A549 (cell line): ENCODE measurements around the gene ERGIC1. TPM values are rescaled to one million over a fixed set of nuclear protein-coding genes. Genes with fewer than 3 reads are reported as not detected.

Experiments used
- BHLHE40 ChIP-seq: IDR thresholded peaks from 2 replicates; pipeline ENCODE4 v1.6.1; 2012; ENCODE audit warnings: low read depth, low read length, inconsistent platforms
- CHD2 ChIP-seq: fragments of 150-350 bp; IDR thresholded peaks from 2 replicates; pipeline ENCODE4 v1.6.1; 2014; ENCODE audit warnings: low read length; ENCODE audit not compliant: partially characterized antibody
- CHD4 ChIP-seq: fragments of 200-600 bp; sonication (generic); IDR thresholded peaks from 2 replicates; pipeline ENCODE4 v1.6.1; 2016; ENCODE audit warnings: antibody characterized with exemption, mild to moderate bottlenecking, borderline replicate concordance
- EHF ChIP-seq: fragments of 250-450 bp; sonication (Bioruptor Pico); IDR thresholded peaks from 2 replicates; pipeline ENCODE4 v1.5.0; 2020; ENCODE audit warnings: mild to moderate bottlenecking
- EP300 ChIP-seq, 2 experiments: fragments of >200 bp; sonication (Bioruptor Twin); formaldehyde crosslinking; IDR thresholded peaks; 2 replicates in 1 of 2; 3 replicates in 1 of 2; pipeline ENCODE4 v1.6.1; 2016 to 2017
- FOSB ChIP-seq: fragments of 250-450 bp; sonication (Bioruptor Pico); IDR thresholded peaks from 2 replicates; pipeline ENCODE4 v1.5.0; 2020; ENCODE audit warnings: mild to moderate bottlenecking, moderate library complexity
- FOSL2 ChIP-seq, 2 experiments: fragments of 450-650 bp in 1 of 2; fragments of >200 bp in 1 of 2; sonication (Bioruptor Twin) in 1 of 2; formaldehyde crosslinking; IDR thresholded peaks; 2 replicates each; pipeline versions ENCODE4 v1.5.0 to v1.6.1; 2016 to 2020; ENCODE audit warnings: mild to moderate bottlenecking in 1 of 2, moderate library complexity in 1 of 2
- GATA3 ChIP-seq: IDR thresholded peaks from 2 replicates; pipeline ENCODE4 v1.6.1; 2012; ENCODE audit warnings: borderline replicate concordance
- HOXA7 ChIP-seq: fragments of 250-450 bp; sonication (Bioruptor Pico); IDR thresholded peaks from 2 replicates; pipeline ENCODE4 v1.5.0; 2020; ENCODE audit warnings: mild to moderate bottlenecking, moderate library complexity
- JUN ChIP-seq, 2 experiments: fragments of >200 bp; sonication (Bioruptor Twin); formaldehyde crosslinking; IDR thresholded peaks; 2 replicates in 1 of 2; 3 replicates in 1 of 2; pipeline ENCODE4 v1.6.1; 2016 to 2017
- JUNB ChIP-seq: fragments of >200 bp; sonication (Bioruptor Twin); formaldehyde crosslinking; IDR thresholded peaks from 2 replicates; pipeline ENCODE4 v1.6.1; 2016
- KDM1A ChIP-seq: fragments of 200-600 bp; sonication (generic); IDR thresholded peaks from 2 replicates; pipeline ENCODE4 v1.6.1; 2016; ENCODE audit warnings: low read depth, mild to moderate bottlenecking
- MAFK ChIP-seq: fragments of 450-650 bp; IDR thresholded peaks from 2 replicates; pipeline ENCODE4 v1.6.1; 2014; ENCODE audit not compliant: partially characterized antibody
- NFE2L2 ChIP-seq: fragments of 150-350 bp; conservative IDR thresholded peaks from 2 replicates; pipeline ENCODE4 v1.6.1; 2014; ENCODE audit warnings: low read length
- NPAS2 ChIP-seq: fragments of 250-450 bp; sonication (Bioruptor Pico); IDR thresholded peaks from 2 replicates; pipeline ENCODE4 v1.8.0; 2022; ENCODE audit warnings: mild to moderate bottlenecking, moderate library complexity, borderline replicate concordance
- RCOR1 ChIP-seq: fragments of 150-350 bp; IDR thresholded peaks from 2 replicates; pipeline ENCODE4 v1.6.1; 2014; ENCODE audit warnings: antibody characterized with exemption, low read length, low read depth
- RFX5 ChIP-seq: fragments of 450-650 bp; IDR thresholded peaks from 2 replicates; pipeline ENCODE4 v1.7.1; 2014; ENCODE audit warnings: antibody characterized with exemption, mild to moderate bottlenecking, moderate library complexity
- RNF2 ChIP-seq: fragments of 200-600 bp; sonication (generic); IDR thresholded peaks from 2 replicates; pipeline ENCODE4 v1.6.1; 2016; ENCODE audit warnings: low read depth, mild to moderate bottlenecking, antibody characterized with exemption, moderate library complexity, borderline replicate concordance
- TP53 ChIP-seq: fragments of 250-450 bp; sonication (Bioruptor Pico); IDR thresholded peaks from 2 replicates; pipeline ENCODE4 v1.5.0; 2021; ENCODE audit warnings: mild to moderate bottlenecking, moderate library complexity
- ZNF302 ChIP-seq: fragments of 250-450 bp; sonication (Bioruptor Pico); IDR thresholded peaks from 2 replicates; pipeline ENCODE4 v1.9.0; 2021; ENCODE audit warnings: inconsistent platforms, mild to moderate bottlenecking, moderate library complexity
- ZSCAN20 ChIP-seq: fragments of 250-450 bp; sonication (Bioruptor Pico); IDR thresholded peaks from 2 replicates; pipeline ENCODE4 v1.8.0; 2022; ENCODE audit warnings: mild to moderate bottlenecking, moderate library complexity
- polyA plus RNA-seq, 4 experiments: library from polyadenylated mRNA; depleted of rRNA in 3 of 4; stranded (reverse); fragments of >200 nt; fragmentation: RNase III in 1 of 4; extraction: RNeasy Plus Mini Kit Qiagen cat#74134 plus additional on column Dnase treatment in 1 of 4; gene quantifications; 2 replicates in 3 of 4; 3 replicates in 1 of 4; pipeline ENCODE4 v1.2.3, GENCODE V29; 2011 to 2017
- TF ChIP-seq, protein P1 (sequence below): fragments of 250-450 bp; sonication (Bioruptor Pico); IDR thresholded peaks from 2 replicates; pipeline ENCODE4 v1.5.0; 2021; ENCODE audit warnings: mild to moderate bottlenecking, moderate library complexity, borderline replicate concordance
- TF ChIP-seq, protein P2 (sequence below): IDR thresholded peaks from 2 replicates; pipeline ENCODE4 v1.6.1; 2012; ENCODE audit warnings: low read depth, borderline replicate concordance
- TF ChIP-seq, protein P3 (sequence below): fragments of >200 bp; sonication (Bioruptor Twin); formaldehyde crosslinking; IDR thresholded peaks from 3 replicates; pipeline ENCODE4 v1.5.1; 2016
- TF ChIP-seq, protein P4 (sequence below): fragments of >200 bp; sonication (Bioruptor Twin); formaldehyde crosslinking; IDR thresholded peaks from 2 replicates; pipeline ENCODE4 v1.6.1; 2016

ERGIC1 gene
- polyA plus RNA-seq, 2 of the 4 experiments (the other 2 are of a cell fraction), result 176 to 304 TPM

DNA sequence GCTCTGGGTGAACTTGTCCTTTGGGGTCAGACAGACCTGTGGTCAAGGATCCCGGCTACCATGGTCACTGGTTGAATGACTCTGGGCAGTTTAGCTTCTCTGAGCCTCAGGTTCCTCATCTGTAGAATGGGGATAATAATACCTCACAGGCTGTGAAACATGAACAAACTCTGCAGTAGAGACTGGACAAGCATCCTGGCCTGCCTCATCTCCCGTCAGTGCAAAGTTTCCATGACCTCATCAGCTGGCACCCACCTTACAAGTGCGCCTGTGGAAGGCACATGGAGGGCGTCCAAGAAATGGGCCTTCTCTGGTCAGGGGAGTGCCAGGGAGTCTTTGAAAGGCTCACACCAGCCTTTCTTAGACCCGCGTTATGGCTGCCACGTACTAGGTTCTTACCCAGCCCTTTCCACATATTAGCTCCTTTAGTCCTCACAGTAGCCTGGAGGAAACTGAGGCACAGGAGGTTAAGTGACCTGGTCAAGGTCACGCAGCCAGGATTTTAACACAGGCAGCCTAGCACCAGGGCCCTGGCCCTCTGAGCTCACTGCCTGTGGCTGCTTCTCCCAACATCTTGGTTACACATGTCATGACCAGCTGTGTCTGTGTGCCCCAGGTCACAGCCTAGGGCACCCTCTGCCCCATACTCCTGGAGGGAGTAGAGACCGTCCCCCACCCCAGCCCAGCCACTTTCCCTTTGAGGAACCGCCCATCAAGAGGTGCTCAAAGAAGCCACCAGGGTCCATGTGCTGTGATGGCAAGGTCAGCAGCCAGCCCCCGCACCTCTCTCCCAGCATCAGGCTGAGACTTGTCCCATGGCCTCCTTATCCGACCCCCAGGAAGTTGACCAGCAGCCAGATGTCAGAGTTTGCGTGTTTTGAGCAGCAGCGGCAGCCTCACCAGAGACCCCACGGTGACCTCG, 85.7 kb downstream of the ERGIC1 start (continued):
- no peak for TF ChIP-seq EP300 (IDR thresholded peaks at IDR 0.05)
- peak; percentile 72; the same call in 1 of the 2 replicates for TF ChIP-seq FOSB (CRISPR knock-in tag)
- TF ChIP-seq JUNB, result no peak
- TF ChIP-seq HOXA7 (CRISPR knock-in tag), result peak; percentile 77
- TF ChIP-seq, protein P1, sequence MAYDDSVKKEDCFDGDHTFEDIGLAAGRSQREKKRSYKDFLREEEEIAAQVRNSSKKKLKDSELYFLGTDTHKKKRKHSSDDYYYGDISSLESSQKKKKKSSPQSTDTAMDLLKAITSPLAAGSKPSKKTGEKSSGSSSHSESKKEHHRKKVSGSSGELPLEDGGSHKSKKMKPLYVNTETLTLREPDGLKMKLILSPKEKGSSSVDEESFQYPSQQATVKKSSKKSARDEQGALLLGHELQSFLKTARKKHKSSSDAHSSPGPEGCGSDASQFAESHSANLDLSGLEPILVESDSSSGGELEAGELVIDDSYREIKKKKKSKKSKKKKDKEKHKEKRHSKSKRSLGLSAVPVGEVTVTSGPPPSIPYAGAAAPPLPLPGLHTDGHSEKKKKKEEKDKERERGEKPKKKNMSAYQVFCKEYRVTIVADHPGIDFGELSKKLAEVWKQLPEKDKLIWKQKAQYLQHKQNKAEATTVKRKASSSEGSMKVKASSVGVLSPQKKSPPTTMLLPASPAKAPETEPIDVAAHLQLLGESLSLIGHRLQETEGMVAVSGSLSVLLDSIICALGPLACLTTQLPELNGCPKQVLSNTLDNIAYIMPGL (CRISPR knock-in tag), result no peak; the same call in 1 of the 2 replicates
- no peak for TF ChIP-seq NFE2L2
- TF ChIP-seq RFX5, result no peak
- TF ChIP-seq CHD2, result no peak
- TF ChIP-seq ZSCAN20 (CRISPR knock-in tag), result no peak
- TF ChIP-seq, protein P2, sequence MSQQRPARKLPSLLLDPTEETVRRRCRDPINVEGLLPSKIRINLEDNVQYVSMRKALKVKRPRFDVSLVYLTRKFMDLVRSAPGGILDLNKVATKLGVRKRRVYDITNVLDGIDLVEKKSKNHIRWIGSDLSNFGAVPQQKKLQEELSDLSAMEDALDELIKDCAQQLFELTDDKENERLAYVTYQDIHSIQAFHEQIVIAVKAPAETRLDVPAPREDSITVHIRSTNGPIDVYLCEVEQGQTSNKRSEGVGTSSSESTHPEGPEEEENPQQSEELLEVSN, result no peak
- no peak for TF ChIP-seq CHD4
- TF ChIP-seq NPAS2 (CRISPR knock-in tag), result 0 out of 2 replicates have a peak, but pooled peaks have one; percentile 7
- TF ChIP-seq GATA3, result no peak
- peak; percentile 43; the same call in 1 of the 2 replicates for TF ChIP-seq EHF (CRISPR knock-in tag)
- TF ChIP-seq JUN (IDR thresholded peaks at IDR 0.05), result no peak
- TF ChIP-seq, protein P3, sequence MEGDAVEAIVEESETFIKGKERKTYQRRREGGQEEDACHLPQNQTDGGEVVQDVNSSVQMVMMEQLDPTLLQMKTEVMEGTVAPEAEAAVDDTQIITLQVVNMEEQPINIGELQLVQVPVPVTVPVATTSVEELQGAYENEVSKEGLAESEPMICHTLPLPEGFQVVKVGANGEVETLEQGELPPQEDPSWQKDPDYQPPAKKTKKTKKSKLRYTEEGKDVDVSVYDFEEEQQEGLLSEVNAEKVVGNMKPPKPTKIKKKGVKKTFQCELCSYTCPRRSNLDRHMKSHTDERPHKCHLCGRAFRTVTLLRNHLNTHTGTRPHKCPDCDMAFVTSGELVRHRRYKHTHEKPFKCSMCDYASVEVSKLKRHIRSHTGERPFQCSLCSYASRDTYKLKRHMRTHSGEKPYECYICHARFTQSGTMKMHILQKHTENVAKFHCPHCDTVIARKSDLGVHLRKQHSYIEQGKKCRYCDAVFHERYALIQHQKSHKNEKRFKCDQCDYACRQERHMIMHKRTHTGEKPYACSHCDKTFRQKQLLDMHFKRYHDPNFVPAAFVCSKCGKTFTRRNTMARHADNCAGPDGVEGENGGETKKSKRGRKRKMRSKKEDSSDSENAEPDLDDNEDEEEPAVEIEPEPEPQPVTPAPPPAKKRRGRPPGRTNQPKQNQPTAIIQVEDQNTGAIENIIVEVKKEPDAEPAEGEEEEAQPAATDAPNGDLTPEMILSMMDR, result no peak
- 0 out of 2 replicates have a peak, but pooled peaks have one; percentile 17 for TF ChIP-seq TP53
- TF ChIP-seq BHLHE40, result no peak
- no peak for TF ChIP-seq RCOR1
- TF ChIP-seq MAFK, result no peak
- TF ChIP-seq ZNF302, result 0 out of 2 replicates have a peak, but pooled peaks have one; percentile 43
- TF ChIP-seq FOSL2 (IDR thresholded peaks at IDR 0.05), result no peak
- TF ChIP-seq FOSL2 (CRISPR knock-in tag; IDR thresholded peaks at IDR 0.05), result no peak
- 0 out of 2 replicates have a peak, but pooled peaks have one; percentile 62 for TF ChIP-seq KDM1A
- TF ChIP-seq, protein P4, sequence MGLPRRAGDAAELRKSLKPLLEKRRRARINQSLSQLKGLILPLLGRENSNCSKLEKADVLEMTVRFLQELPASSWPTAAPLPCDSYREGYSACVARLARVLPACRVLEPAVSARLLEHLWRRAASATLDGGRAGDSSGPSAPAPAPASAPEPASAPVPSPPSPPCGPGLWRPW, result no peak
- TF ChIP-seq RNF2, result no peak
- TF ChIP-seq, all 56 proteins: peak for 12
